GM19324 (cell line): ENCODE measurements around the gene TIMM22.

Source experiments
- ATAC-seq: cut with Tn5 transposase; IDR thresholded peaks from one replicate; pipeline ENCODE4 v1.9.1; 2021; ENCODE audit warnings: mild to moderate bottlenecking, moderate library complexity; ENCODE audit not compliant: unreplicated experiment, low FRiP score

Gene TIMM22

DNA sequence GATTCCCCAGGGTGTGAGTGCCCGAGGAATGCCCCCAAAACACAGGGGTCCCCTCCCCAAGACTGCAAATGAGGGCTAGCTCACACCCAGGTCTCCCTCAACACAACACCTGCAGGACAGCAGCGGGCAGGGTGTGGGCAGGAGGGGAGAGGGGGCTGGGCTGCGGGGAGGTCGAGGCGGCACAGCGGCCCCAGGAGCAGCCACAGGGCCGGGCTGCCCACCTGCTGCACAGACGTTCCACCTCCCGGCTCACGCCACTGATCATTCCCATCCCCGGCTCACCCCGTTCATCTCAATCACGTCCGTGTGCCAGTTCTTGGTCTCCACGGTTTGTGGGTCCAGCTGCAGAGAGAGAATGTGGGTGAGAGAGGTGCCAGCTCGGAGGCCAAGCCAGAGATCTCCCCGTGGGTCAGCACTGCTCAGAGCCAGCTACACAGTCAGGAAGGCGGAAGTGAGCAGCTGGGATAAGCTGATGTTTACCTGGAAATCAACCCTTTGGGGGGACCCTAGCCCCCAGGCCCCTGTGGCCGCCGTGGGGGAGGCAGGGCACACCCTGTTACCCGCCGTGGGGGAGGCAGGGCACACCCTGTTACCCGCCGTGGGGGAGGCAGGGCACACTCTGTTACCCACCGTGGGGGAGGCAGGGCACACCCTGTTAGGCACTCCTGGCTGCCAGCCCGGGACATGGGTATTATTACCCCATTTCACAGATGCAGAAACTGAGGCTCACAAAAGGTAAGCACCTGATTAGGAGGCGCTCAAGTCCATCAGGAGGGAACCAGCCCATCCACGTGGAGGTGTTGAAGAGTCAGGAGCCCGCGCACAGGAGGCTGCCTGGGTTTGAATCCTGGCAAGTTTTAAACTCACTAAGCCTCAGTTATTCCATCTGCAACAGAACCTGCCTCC lies 16.1 kb downstream of the TIMM22 start:
- no peak for ATAC-seq

- no peak for ATAC-seq
Observed at GRCh38 chr17:1013729-1014090, 16.8 kb downstream of the TIMM22 start.

- ATAC-seq = no peak
Observed at GRCh38 chr17:1018547-1018946, 21.6 kb downstream of the TIMM22 start.

- no peak for ATAC-seq
Observed at GRCh38 chr17:1019451-1019850, 22.5 kb downstream of the TIMM22 start.

DNA sequence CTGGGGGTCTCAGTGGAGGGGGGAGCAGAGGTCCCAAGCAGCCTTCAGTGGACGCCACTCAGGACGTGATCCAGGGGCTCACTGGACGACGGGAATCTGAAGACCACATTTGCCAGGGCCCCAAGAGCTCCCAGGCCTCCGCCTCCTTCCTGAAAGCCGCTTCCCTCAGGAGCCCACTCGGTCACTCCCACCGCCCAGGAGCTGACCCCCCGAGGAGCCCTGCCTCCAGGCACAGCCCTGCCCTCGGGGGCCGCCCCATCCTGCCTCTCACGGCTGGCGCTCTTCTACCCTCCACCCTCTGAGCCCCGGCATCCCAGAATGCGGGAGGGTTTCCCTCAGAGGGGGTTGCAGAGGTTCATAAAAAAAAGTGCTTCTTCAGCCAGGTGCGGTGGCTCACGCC lies 24.2 kb downstream of the TIMM22 start:
- ATAC-seq = no peak

GRCh38 chr17:1022278-1023024 lies 25.5 kb downstream of the TIMM22 start:
- ATAC-seq = no peak

- no peak for ATAC-seq
Observed at GRCh38 chr17:1024076-1024475, 27.1 kb downstream of the TIMM22 start.

GRCh38 chr17:1025733-1026598 lies 29.0 kb downstream of the TIMM22 start:
- ATAC-seq = no peak

DNA sequence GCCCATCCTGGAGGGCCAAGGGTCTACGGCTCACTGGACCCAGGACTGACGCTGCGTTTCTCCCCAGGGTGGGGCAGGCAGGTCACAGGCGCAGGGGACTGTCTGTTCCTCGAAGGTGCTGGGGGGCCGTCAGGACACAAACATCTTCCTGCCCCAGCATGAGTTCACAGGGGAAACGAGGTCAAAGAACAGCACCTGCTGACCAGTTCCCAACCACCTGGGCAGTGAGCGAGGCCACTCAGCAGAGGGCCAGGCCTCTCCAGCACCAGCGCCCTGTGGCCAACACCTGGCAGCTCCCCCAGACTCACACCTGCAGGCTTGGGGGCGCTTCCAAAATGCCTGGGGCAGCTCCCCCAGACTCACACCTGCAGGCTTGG lies 29.7 kb downstream of the TIMM22 start:
- no peak for ATAC-seq

DNA sequence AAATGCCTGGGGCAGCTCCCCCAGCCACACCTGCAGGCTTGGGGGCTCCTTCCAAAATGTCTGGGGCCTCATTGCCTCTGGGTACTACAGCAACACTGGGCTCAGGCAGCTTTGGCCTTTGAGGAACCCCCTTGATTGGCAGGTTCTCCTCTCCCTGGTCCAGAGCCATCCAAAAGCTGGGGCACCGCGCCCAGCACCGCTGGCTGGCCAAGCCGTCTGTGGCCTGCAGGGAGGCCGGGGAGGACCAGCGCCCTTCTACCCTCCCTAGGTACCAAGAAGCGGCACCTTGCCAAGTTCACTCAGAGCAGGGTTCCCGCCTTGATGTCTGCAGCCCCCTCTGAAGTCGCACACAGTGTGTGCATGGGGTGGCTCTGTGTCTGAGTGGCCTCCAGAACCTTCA lies 30.1 kb downstream of the TIMM22 start:
- ATAC-seq = no peak

GRCh38 chr17:1029196-1029921 lies 32.4 kb downstream of the TIMM22 start:
- no peak for ATAC-seq

- no peak for ATAC-seq
Observed at GRCh38 chr17:1029922-1030644, 33.2 kb downstream of the TIMM22 start.

DNA sequence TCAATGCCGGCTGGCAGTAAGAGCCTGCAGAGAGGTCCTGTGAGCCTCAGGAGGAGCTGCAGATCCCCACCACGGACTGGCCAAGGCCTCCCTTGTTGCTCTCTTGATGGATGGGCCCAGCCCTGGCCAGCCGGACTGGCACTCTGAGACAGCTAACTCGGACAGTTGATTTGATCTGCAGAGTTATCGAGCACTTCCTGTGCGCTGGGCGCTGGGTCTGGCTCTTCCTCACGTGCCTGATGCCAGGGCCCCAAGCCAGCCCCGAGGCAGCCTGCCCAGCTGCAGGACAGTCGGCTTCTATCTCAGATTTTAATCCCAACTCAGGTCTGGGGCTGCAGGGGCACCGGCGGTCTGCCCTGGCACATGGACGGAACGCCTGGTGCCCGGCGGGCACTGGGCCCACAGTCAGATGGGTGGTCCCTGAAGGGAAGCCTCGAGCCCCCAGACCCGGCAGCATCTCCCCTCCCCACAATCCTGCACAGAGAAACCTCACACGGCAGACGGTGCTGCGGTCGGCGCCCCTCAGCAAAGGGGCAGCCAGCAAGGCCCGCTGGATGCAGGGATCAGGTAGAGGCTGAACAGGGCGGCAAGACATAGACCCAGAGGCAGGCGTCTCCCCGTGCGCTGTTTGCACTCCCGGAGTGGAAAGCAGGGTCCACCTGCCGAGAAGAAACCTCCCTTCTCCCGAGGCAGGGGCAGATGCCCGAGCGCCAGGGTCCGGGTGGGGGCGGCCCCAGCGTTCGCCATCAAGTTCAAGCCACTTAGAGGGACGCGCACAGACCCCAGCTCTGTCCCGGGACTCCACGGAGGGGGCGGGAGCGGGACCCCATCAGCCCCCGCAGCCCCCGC lies 34.0 kb downstream of the TIMM22 start:
- ATAC-seq = no peak

DNA sequence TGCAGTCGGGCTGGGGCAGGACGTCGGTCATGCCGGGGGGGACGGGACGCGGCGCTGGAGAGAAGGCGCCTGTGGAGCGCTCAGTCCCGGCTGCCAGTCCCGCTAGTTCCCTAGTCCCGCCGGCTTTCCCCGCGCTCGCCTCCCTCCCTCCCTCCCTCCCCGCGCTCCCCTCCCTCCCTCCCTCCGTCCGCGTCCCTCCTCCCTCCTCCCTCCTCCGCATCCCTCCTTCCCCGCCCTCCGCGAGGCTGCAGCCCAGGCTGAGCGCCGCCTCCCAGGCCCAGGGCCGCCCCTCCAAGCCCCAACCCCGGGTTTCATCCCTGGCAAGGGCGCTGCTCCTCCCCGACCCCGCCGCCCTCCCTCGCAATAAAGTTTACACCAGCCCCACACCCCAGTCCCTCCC lies 34.8 kb downstream of the TIMM22 start:
- no peak for ATAC-seq

DNA sequence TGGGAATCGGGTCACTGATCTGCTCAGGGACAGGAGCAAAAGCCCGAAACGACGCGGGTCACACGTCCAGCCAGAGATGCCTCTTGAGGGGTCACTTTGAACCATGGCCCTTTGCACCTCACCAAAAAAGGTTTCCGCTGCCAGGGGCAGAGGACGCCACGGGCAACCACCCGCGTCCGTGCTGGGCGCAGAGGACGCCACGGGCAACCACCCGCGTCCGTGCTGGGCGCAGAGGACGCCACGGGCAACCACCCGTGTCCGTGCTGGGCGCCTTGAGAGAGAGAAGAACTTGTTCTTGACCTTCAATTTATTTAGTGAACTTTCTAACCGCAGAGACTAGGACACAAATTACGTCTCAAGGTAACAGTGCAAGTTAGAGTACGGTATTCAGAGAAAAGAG lies 35.5 kb downstream of the TIMM22 start:
- ATAC-seq = no peak

DNA sequence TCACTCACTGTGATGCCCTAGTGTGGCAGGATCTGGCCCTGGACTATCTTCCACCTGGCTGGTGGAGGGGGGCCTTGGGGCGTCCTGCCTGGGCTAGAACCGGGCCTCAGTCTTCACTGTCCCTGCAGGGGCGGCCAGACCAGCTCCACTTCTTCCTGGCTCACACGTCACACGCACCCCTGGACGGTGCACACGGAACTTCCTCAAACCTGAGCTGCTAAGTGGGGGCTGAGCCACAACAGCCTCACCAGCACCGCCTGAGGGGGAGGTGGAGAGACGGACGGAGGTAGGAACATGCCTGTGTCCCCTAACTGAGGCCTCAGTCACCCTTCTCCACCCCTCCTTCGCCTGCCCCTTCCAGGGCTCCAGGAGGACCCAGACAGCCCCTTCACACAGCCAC lies 36.6 kb downstream of the TIMM22 start:
- ATAC-seq = no peak

DNA sequence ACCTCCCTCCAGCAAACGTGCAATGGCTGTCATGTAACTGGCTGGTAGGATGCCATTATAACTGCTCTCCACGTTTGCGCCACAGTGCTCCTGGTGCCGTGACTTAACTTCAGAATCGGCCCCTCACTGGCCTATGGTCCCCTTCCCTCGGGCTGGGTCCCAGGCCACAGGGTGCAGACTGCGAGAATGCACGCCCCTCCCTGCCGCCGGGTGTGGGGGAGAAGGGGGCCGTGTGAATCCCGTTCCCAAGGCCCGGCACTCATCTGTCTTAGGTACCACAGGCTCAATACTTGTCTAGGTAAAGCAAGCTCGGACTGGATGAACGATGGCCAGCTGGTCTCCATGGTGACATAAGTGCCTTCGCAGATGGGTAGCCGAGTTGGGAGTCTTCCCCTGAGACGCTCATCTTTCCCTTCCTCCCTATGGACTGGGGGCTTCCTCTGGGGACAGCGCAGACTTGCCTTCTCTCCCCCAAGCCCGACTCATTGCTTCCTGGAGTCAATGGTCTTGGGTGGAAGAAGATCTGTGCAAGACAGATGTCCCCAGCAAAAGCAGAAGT lies 37.8 kb downstream of the TIMM22 start:
- no peak for ATAC-seq

DNA sequence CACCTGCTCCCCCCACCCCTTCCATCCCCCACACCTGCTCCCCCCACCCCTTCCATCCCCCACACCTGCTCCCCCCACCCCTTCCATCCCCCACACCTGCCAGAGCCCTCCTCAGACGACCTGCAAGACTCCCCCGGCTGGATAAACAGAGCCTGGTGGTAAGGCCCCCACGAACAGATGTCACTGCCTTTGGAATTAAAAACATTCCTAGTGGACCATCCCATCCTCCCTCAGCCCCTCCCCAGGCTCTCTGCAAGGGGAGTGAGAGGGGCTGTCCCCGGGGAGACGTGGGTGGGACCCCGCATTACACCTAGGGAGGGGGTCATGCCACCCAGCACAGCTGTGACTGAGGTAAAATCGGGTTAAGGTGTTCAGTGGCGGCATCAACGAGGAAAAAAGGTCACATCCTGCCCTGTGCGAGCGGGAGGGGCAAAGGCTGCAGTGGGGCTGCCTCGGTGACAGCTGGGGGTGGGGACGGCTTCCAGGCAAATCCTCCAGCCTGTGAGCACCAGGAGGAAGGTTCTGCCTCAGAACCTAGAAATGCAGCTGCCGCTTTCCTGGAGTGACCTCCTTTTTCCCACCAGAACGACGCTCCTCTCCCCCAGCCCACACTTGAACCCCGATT lies 38.7 kb downstream of the TIMM22 start:
- no peak for ATAC-seq
